ENCODE measurements around the gene SNAPC2.

SNAPC2 gene

DNA sequence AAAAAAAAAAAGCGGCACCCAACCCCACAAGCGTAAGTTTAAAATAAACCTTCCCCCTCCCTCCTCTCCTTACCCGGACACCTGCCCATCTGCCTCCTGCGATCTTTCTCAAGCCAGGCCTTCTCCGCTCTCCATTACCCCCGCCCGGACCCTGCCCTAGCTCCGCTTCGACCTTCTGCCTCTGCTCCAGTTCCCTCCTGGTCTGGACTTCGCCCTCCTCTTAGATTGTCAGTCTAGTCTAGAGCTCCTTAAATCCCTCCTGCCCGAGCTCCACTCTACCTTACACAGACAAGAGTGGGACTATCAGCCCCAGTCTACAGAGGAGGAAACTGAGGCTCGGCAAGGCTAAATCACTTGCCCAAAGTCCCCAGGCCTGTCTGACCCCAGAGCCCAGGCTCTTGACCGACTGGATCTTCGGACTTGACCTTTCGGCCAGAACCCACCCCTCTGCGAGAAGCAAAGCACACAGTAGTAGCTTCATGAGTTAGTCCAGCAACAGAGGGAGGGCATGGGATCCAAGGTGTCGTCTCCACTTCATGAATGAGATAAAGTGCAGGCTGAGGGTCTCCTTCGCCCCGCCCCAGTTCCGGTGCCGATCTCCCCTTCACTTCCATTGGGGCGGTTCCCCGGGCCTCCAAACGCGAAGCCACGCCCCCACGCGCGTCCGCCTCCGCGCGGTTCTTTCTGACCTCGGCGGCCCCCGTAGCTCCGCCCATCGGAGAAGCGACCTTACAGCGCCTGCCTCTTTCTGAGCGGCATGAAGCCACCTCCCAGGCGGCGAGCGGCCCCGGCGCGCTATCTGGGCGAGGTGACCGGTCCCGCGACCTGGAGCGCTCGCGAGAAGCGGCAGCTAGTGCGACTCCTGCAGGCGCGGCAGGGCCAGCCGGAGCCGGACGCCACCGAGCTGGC is at the start of gene SNAPC2:
SNAPC2 (plus strand) TSS at position 729 of the 909 bp plus-strand sequence; CDS start at position 758, 29 bp downstream.
- DNase-seq, result peak; percentile 97

DNA sequence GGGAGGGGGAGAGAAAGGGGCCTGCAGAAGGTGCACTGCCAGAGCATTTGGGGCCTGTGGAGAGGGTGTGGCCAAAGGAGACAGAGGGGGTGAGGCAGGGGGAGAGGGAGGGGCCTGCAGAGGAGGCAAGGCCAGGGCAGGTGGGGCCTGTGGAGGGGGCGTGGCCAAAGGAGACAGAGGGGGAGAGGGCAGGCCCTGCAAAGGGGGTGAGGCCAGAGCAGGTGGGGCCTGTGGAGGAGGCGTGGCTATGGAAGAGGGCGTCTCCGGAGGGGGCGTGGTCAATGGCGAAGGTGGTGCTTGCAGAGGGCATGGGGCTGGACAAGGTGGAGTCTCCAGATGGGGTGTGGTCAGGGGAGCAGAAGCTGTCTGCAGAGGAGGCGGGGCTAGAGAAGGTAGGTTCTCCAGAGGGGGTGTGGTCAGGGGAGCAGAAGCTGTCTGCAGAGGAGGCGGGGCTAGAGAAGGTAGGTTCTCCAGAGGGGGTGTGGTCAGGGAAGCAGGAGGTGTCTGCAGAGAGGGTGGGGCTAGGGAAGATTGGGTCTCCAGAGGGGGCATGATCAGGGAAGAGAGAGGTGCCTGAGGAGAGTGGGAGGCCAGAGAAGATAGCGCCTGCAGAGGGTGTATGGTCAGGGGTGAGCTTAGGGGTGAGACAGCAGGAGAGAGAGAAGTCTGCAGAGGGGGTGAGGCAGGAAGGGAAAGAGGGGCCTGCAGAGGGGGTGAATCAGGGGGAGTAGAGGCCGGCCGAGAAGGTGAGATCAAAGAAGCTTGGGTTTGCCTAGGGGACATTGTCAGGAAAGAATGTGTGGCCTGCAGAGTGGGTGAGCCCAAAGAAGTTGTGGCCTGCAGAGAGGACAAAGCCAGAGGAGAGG is 49.3 kb upstream of the SNAPC2 start:
- DNase-seq, result peak; percentile 67

DNA sequence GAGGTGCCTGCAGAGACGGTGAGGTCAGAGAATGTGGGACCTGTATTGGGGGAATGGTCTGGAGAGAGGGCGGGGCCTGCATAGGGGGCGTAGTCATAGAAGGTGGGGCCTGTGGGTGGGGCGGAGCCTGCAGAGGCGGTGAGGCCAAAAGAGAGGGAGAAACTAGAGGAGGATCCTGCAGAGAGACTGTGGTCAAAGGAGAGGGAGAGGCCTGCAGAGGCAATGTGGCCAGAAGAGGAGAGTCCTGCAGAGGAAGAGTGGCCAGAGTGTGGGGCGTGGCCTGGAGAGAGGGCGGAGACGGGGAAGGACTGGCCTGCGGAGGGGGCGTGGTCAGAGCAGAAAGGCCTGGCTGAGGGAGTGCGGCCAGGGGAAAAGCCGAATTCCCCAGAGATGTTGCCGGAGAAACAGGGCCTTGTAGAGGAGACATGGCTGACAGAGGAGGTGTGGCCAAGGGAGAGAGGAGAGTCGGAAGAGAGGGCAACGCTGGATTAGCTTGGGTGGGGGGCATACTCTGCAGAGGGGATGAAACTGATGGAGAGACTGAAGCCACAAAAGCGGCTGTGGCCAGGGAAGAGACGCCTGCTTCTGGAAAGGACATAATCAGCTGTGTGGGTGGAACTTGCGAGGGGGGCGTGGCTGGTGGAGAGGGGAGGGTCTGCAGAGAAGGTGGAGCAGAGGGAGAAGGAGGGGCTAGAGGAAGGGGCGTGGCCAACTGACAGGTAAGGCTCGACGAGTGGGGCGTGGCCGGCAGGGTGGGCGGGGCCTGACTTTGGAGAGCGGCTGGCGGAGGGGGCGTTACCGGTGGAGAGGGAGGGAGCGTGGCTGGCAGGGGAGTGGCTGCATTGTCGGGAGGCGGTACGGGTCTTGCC is 48.5 kb upstream of the SNAPC2 start:
- peak; percentile 88 for DNase-seq

DNA sequence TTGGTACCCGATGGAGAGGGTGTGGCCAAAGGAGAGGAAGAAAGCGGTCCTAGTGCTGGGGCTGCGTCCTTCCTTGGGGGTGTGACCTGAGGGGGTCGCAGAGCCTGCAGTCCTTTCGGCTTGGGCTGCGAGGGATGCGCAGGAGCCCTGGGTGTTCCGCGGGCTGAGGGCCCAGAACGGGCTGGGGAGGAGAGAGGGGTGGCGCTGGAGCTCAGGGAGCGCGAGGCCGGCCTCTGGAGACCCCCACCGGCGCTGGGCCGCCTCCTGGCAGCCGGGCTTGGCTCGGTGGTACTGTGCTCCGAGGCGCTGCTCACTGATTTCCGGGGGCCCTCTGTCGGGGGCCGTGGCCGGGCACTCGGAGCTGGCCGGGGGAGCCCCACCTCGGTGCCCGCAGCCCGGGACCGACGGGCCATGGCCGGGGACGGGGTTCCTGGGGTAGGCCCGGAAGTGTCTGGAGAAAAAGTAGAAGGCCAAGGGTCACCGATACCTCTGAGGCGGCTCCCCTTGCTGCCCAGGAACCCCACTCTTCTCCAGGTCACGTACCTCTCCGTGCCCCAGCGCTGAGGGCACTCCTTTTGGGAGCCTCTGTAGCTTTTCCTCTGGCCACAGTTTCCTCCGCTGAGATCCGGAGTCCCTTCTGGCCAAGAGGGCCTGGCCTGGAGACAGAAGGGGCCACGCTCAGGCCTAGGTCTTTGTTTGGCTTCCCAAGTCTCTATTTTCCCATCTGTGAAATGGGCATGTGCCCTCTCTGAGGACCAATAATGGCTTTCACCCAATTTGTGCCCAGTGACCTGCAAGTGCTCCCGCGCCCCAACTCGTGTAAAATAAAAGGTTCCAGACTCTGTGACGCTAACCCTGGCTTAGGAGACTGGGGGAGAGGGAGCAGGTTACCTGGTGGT is 47.6 kb upstream of the SNAPC2 start:
- DNase-seq, result no peak

DNA sequence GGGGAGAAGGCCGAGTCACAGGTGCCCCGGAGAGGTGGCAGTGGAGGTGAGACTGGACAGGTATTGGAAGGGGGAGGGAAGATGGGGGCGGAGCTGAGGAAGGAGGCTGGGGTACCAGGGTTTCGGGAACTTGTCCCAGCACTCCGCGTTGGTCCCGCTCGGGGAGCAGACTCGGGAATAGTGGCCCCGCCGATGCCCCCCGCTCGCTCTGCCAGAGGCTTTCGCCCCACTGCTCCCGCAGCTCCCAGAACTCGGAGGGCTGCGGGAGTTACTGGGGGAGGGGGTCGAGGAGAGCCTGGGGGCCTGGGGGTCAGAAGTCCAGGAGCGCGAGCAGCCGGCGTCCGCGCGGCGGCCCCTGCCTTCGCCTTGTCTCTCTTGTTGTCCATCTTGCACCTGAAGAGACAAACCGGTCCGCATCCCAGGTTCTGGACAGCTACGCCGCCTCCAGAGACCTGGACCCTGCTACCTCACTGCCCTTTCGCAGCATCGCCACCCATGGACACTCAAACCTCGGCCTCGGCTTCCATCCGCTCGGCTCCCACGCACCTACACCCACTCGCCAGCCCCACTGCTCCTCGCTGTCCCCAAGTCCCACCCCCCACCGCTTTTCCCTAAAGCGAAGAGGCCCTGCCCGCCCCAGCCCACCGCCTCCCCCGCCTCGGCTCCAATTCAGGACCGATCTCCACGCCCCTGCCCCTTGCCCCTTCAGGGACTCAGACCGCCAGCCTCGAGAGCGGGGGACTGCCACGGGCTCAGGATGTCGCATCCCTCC is 46.6 kb upstream of the SNAPC2 start:
- no peak for DNase-seq

- no peak for DNase-seq
These were observed 45.9 kb upstream of the SNAPC2 start, which contains the start of gene PRR36 for GRCh38 chr19:7874076-7874896. PRR36 (minus strand) TSS chr19:7874390; CDS start chr19:7873689, 701 bp downstream.

GRCh38 chr19:7874897-7875273 is 45.3 kb upstream of the SNAPC2 start:
- no peak for DNase-seq

DNA sequence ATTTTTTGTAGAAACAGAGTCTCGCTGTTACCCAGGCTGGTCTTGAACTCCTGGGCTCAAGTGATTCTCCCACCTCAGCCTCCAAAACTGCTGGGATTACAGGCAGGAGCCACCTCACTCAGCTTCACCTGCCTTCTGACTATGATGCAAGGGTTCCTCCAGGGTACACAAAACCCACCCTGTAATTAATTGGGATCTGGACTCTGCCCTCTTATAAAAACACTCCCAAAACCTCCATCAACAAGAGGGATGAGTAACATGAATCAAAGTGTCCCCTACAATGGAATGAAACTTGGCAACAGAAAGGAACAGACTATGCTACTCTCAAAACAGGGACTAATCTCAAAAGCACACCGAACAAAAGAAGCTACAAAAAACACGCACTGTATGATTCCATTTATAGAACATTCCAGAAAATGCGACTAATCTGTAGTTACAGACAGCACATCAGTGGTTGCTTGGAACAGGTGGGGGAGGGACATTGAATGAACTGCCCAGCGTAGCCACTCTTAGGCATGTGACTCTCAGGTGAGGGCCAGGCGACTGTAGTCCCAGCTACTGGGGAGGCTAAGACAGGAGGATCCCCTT is 42.8 kb upstream of the SNAPC2 start:
- DNase-seq, result no peak

DNA sequence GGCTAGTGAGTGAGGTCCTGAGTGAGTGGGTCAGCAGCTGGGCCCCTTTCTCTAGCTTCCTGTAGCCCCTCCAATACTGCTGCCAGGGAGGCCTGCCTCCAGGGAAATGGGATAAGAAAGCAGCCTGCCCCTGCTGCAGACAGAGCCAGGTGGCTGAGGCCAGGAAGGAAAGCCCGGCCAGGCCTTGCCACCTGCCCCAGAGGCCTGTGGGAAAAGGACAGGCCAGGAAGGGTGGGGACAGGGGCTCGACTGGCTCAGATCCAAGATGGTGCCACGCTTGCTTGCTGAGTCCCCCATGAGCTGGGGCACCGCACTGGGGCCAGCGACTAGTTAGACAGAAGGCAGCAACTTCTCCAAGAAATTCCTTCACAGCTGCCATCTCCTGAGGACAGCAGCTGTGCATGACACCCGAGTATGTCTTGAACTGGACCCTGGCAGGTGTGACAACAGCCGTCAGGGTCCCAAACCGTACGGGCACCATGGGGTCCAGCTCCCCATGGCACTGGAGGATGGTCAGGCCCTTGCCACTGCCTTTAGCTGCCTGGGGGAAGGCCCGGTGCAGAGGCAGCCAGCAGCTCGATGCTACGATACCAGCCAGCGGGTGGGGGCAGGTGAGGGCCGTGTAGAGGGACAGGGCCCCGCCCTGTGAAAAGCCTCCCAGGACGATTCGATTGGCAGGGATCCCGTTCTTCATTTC is 40.9 kb upstream of the SNAPC2 start:
- DNase-seq, result no peak

DNA sequence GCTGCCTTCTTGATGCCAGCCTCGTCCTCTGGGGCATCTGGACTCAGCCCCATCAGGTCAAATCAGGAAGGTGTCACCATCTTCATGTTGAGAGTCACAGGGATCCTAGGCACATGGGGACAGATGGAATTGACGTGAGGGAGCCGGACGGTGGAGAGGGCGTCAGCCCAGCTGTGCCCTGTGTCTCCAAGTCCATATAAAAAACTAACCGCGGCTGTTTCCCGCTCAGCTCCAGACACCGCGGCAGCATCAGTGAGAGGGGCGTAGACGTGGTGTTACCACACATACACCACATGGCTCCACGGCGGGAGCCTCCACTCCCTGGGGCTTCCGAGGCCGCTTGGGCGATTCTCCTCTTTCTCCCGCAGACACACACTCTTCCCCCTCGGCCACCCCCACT is 40.3 kb upstream of the SNAPC2 start:
- no peak for DNase-seq

DNA sequence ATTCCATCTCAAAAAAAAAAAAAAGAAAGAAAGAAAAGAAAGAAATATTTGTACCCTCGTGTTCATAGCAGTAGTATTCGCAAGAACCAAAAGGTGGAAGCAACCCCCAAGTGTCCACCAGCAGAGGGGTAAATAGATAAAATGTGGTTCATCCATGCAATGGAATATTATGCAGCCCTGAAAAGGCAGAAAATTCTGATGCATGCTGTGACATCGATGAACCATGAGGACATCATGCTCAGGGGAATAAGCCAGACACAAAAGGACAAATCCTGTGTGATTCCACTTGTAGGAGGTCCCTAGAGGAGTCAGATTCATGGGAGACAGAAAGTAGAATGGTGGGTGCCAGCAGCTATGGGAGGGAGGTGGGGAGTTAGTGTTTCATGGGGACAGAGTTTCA is 38.2 kb upstream of the SNAPC2 start:
- DNase-seq, result no peak

- no peak for DNase-seq
These were observed 37.0 kb upstream of the SNAPC2 start for GRCh38 chr19:7883105-7883504.

DNA sequence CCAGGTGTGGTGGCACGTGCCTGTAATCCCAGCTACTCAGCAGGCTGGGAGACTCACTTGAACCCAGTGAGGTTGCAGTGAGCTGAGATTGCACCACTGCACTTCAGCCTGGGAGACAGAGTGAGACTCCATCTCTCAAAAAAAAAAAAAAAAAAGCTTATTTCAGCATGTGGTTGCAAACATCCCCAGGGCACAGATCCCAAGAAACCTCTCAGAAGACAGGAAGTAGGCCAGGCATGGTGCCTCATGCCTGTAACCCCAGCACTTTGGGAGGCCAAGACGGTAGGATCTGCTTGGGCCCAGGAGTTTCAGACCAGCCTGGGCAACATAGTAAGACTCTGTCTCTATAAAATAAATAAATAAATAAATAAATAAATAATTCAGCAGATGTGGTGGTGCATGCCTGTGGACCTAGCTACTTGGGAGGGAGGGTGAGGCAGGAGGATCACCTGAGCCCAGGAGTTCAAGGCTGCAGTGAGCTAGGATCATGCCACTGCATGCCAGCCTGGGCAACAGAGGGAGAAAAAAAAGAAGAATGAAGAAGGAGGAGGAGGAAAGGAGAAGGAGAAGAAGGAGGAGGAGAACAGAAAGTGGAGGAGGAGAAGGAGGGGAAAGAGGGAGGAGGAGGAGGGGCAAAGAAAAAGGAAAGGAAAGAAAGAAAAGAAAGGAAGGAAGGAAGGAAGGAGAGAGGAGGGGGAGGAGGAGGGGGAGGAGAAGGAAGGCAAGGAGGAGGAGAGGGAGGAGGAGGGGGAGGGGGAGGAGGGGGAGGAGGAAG is 36.2 kb upstream of the SNAPC2 start:
- no peak for DNase-seq

DNA sequence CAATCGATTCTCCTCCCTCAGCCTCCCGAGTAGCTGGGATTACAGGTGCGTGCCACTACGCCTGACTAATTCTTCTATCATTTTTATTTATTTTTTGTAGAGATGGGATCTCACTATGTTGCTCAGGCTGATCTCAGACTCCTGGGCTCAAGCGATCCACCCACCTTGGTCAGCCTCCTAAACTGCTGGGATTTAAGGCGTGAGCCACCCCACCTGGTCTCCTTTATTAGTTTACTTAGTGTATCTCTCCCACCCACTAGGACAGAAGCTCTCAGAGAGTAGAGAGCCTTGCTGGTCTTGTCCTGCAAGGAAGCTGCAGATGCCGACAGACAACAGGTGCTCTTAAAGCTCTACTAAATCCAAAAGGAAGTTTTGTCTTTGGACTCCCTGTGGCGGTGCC is 34.3 kb upstream of the SNAPC2 start:
- no peak for DNase-seq

DNA sequence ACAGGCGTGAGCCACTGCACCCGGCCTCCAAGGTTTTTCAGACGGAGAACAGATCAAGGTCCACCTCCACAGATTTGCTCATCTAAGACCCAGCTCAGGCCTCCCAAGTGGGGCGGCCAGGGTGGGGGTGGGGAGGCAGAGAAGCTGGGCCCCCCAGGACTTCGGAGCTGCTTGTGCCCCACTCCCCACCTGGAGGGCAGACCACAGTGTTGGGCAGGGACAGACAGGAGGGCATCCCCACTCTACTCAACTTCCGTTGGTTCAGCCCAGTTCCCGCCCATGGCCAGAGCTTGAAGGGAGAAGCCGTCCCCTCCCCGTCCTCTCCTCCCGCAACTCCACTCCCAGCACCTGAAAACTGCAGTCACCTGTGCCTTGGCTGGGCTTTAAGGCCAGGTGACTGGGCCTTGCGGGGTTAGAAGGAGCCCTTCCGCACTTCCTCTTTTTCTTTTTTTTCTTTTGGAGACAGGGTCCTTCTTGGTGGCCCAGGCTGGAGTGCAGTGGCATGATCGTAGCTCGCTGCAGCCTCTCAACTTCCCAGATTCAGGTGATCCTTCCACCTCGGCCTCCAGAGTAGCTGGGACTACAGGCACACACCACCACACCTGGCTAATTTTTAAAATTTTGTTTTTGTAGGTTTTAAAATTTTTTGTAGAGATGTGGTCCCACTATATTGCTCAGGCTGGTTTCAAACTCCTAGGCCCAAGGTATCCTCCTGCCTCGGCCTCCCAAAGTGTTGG is 32.6 kb upstream of the SNAPC2 start:
- no peak for DNase-seq

GRCh38 chr19:7888145-7888825 is 31.9 kb upstream of the SNAPC2 start, which contains the start of gene LRRC8E:
LRRC8E (plus strand) TSS chr19:7888510; CDS start chr19:7895604, 7,094 bp downstream.
- DNase-seq, result no peak

DNA sequence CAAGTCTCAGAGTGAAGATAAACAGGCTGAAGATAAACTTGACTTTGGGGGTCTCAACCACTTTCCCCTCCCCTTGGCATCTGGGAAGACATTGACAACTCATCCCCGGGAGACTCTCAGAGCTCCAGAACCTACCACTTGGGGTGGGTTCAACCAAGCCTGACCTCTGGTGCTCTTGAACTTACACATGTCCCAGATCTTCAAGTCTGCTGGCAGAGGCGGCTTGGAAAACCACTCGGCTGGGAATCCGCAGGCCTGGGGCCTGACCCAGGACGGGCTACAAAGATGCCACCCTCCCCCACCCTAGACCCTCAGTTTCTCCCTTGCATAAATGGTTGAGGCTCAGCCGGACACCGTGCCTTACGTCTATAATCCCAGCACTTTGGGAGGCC is 31.3 kb upstream of the SNAPC2 start:
- DNase-seq, result no peak
